Subcutaneous abdominal adipose tissue (tissue), 5 donors: ENCODE measurements around the gene CEND1.

Experiments
- H3K27ac ChIP-seq: one replicate; pipeline ENCODE4 v1.7.0; 2013; ENCODE audit warnings: low read depth, mild to moderate bottlenecking, inconsistent platforms, low read length, moderate library complexity
- H3K27me3 ChIP-seq, 5 donors: one replicate each; pipeline ENCODE4 v1.7.0; 2013; ENCODE audit warnings: low read length in 5 of 5, inconsistent platforms in 1 of 5; ENCODE audit not compliant: control insufficient read depth in 5 of 5, insufficient read depth in 4 of 5
- H3K36me3 ChIP-seq, 5 donors: one replicate each; pipeline ENCODE4 v1.7.0; 2013; ENCODE audit warnings: low read length in 5 of 5; ENCODE audit not compliant: control insufficient read depth in 5 of 5, insufficient read depth in 5 of 5
- H3K4me1 ChIP-seq, 5 donors: one replicate each; pipeline ENCODE4 v1.7.0; 2013; ENCODE audit warnings: low read length in 5 of 5, mild to moderate bottlenecking in 3 of 5, moderate library complexity in 1 of 5; ENCODE audit not compliant: control insufficient read depth in 5 of 5, insufficient read depth in 5 of 5
- H3K4me3 ChIP-seq, 5 donors: one replicate each; pipeline ENCODE4 v1.7.0; 2013; ENCODE audit warnings: low read length in 5 of 5, low read depth in 1 of 5
- H3K9ac ChIP-seq, 5 donors: one replicate each; pipeline ENCODE4 v1.7.0; 2013; ENCODE audit warnings: low read length in 5 of 5, mild to moderate bottlenecking in 4 of 5, moderate library complexity in 3 of 5
- H3K9me3 ChIP-seq, 5 donors: one replicate each; pipeline ENCODE4 v1.7.0; 2013; ENCODE audit warnings: low read length in 5 of 5; ENCODE audit not compliant: control insufficient read depth in 5 of 5
- donor health status: healthy.
- donor health status: healthy.
- donor health status: healthy.
- donor health status: healthy.
- donor health status: healthy.

Gene CEND1

GRCh38 chr11:813072-813455, 23.2 kb upstream of the CEND1 start:
- H3K4me3 ChIP-seq = peak overlapping the region in 2 of 5 donors; percentile 1 to 3
- peak overlapping the region in 3 of 5 donors; percentile 17 to 99 (median 89) for H3K9ac ChIP-seq
- no peaks in the 10 kb centered on the region for H3K9me3 ChIP-seq
- no peaks in the 10 kb centered on the region for H3K27me3 ChIP-seq
- peaks cover 0 to 32% (median 27%) of the 10 kb centered on the region in 5 donors for H3K36me3 ChIP-seq
- H3K4me1 ChIP-seq = peaks cover 11 to 66% (median 64%) of the 10 kb centered on the region in 5 donors
- peak overlapping the region; percentile 92 for H3K27ac ChIP-seq

- Histone ChIP-seq H3K27ac (peak overlapping the region; percentile 92), H3K27me3 (no peaks in the 10 kb centered on the region), H3K9me3 (no peaks in the 10 kb centered on the region), H3K9ac (peak overlapping the region in 3 of 5 donors; percentile 39 to 99 (median 89)), H3K36me3 (peaks cover 0 to 32% (median 27%) of the 10 kb centered on the region in 5 donors), H3K4me1 (peaks cover 11 to 64% (median 63%) of the 10 kb centered on the region in 5 donors), H3K4me3 (peak overlapping the region in 3 of 5 donors; percentile 84 to 95 (median 89))
Observed at GRCh38 chr11:812390-812789, 22.5 kb upstream of the CEND1 start.

- Histone ChIP-seq H3K4me3 (peak overlapping the region; percentile 84 to 95 (median 89)), H3K4me1 (peaks cover 11 to 64% (median 63%) of the 10 kb centered on the region in 5 donors), H3K27me3 (no peaks in the 10 kb centered on the region), H3K36me3 (peaks cover 0 to 32% (median 27%) of the 10 kb centered on the region in 5 donors), H3K27ac (peak overlapping the region; percentile 92), H3K9me3 (no peaks in the 10 kb centered on the region), H3K9ac (peak overlapping the region; percentile 84 to 99 (median 94))
Observed at GRCh38 chr11:811446-812245, 21.8 kb upstream of the CEND1 start.

GRCh38 chr11:810040-810567, 20.2 kb upstream of the CEND1 start:
- Histone ChIP-seq H3K9ac (peak overlapping the region; percentile 84 to 99 (median 94)), H3K4me1 (peaks cover 11 to 55% (median 54%) of the 10 kb centered on the region in 5 donors), H3K4me3 (peak overlapping the region; percentile 84 to 95 (median 89)), H3K36me3 (peaks cover 0 to 32% (median 27%) of the 10 kb centered on the region in 5 donors), H3K9me3 (no peaks in the 10 kb centered on the region), H3K27me3 (no peaks in the 10 kb centered on the region), H3K27ac (peak overlapping the region; percentile 92)

GRCh38 chr11:809287-810039, 19.6 kb upstream of the CEND1 start, which contains the start of gene RPLP2:
RPLP2 (plus strand) TSS chr11:809967; CDS start chr11:810235, 268 bp downstream.
- peak within 1 kb of the TSS; percentile 84 to 99 (median 94) for H3K9ac ChIP-seq
- H3K36me3 ChIP-seq = peaks cover 0 to 32% (median 27%) of the 10 kb centered on the region in 5 donors
- no peaks in the 10 kb centered on the region for H3K27me3 ChIP-seq
- no peaks in the 10 kb centered on the region for H3K9me3 ChIP-seq
- peak within 1 kb of the TSS; percentile 92 for H3K27ac ChIP-seq
- H3K4me3 ChIP-seq = peak within 1 kb of the TSS; percentile 84 to 95 (median 93)
- H3K4me1 ChIP-seq = peaks cover 11 to 60% (median 55%) of the 10 kb centered on the region in 5 donors

- no peaks in the 10 kb centered on the region for H3K27me3 ChIP-seq
- peak overlapping the region; percentile 84 to 95 (median 93) for H3K4me3 ChIP-seq
- H3K36me3 ChIP-seq = peaks cover 0 to 28% (median 26%) of the 10 kb centered on the region in 5 donors
- peak overlapping the region; percentile 57 to 99 (median 94) for H3K9ac ChIP-seq
- peak overlapping the region; percentile 92 for H3K27ac ChIP-seq
- no peaks in the 10 kb centered on the region for H3K9me3 ChIP-seq
- H3K4me1 ChIP-seq = peaks cover 11 to 61% (median 58%) of the 10 kb centered on the region in 5 donors
Observed at GRCh38 chr11:808427-809286, 18.8 kb upstream of the CEND1 start.

GRCh38 chr11:804599-804964, 14.7 kb upstream of the CEND1 start:
- Histone ChIP-seq H3K27me3 (no peaks in the 10 kb centered on the region), H3K36me3 (peaks cover 0 to 37% (median 21%) of the 10 kb centered on the region in 5 donors), H3K4me1 (peaks cover 2 to 27% (median 25%) of the 10 kb centered on the region in 5 donors), H3K27ac (no peak overlapping the region), H3K9ac (peak overlapping the region in 4 of 5 donors; percentile 33 to 73 (median 66)), H3K4me3 (peak overlapping the region; percentile 35 to 71 (median 56)), H3K9me3 (no peaks in the 10 kb centered on the region)

- peak overlapping the region in 3 of 5 donors; percentile 33 to 73 (median 64) for H3K9ac ChIP-seq
- no peaks in the 10 kb centered on the region for H3K27me3 ChIP-seq
- H3K9me3 ChIP-seq = no peaks in the 10 kb centered on the region
- peaks cover 2 to 25% (median 23%) of the 10 kb centered on the region in 5 donors for H3K4me1 ChIP-seq
- no peak overlapping the region for H3K27ac ChIP-seq
- peak overlapping the region in 3 of 5 donors; percentile 56 to 71 (median 63) for H3K4me3 ChIP-seq
- H3K36me3 ChIP-seq = peaks cover 0 to 43% (median 23%) of the 10 kb centered on the region in 5 donors
Observed at GRCh38 chr11:803770-804598, 14.1 kb upstream of the CEND1 start.
